Central memory CD8-positive, alpha-beta T cell (primary cell): ENCODE data around the gene VSIR.
A peak's percentile ranks its signal among the peaks of the same experiment; 100 is the strongest.

Experiments
- ATAC-seq: fragments of 150-1000 bp; cut with Tn5 transposase; replicated peaks from 2 replicates; pipeline ENCODE4 v1.10.0; 2022; ENCODE audit warnings: mild to moderate bottlenecking, moderate FRiP score, moderate number of reproducible peaks; ENCODE audit not compliant: poor library complexity, severe bottlenecking; ENCODE audit errors: extremely low read depth
- DNase-seq, 2 donors: peaks; one replicate each; pipeline ENCODE4 v3.0.0; 2021; ENCODE audit warnings: low spot score in 2 of 2
- H3K27ac Mint-ChIP-seq: one replicate; pipeline ENCODE4 v1.8.0; 2022; ENCODE audit warnings: low read depth, mild to moderate bottlenecking, moderate library complexity, mixed read lengths
- H3K27me3 Mint-ChIP-seq: one replicate; pipeline ENCODE4 v1.8.0; 2022; ENCODE audit warnings: mixed read lengths
- H3K36me3 Mint-ChIP-seq: one replicate; pipeline ENCODE4 v1.8.0; 2022; ENCODE audit warnings: mild to moderate bottlenecking, moderate library complexity, mixed read lengths; ENCODE audit not compliant: insufficient read depth
- H3K4me1 Mint-ChIP-seq: one replicate; pipeline ENCODE4 v1.8.0; 2022; ENCODE audit warnings: mixed read lengths
- H3K4me3 Mint-ChIP-seq: one replicate; pipeline ENCODE4 v1.8.0; 2022; ENCODE audit warnings: mild to moderate bottlenecking, moderate library complexity, mixed read lengths
- H3K9me3 Mint-ChIP-seq: one replicate; pipeline ENCODE4 v1.8.0; 2022; ENCODE audit warnings: mixed read lengths

VSIR gene

DNA sequence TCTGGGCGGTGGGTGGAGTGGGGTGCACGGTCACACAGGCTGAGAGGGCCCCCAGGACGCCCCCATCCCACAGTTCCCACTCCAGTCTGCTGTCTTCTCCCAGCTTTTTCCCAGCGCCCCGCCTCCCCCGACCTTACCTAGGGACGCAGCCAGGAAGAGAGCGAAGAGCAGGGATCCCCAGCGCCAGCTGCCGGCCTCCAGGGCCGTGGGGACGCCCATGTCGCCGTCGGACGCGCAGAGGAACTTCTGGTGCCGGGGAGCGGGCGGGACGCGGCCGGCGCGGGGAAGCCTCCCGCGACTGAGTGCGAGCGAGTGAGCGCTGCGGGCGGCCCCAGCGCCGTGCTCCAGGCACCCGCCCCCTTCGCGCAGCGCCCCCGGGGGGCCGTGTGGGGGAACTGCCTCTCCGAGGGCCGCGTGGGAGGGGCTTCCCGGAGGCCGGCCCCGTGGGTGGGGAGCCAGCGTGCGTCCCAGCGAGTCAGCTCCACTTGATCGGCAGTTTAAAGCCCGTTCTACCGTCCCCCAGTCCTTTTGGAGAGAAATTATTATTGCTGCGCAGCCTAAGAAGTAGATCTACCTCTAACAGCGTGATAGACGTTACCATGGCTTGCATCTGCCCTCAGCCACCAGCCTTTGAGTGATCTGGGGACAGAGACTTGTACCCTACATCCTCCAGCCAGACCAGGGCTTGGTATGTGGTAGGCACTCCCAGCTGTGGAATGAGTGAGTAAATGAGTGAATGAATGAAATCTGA lies at the start of gene VSIR:
TSS of gene VSIR (minus strand) at position 300 of the 751 bp plus-strand sequence. CDS start at position 219, 81 bp downstream.
- ATAC-seq (peak; percentile 69), DNase-seq (peak; percentile 96 to 98)
- H3K27ac Mint-ChIP-seq = peak within 1 kb of the TSS; percentile 77
- no peaks in the 10 kb centered on the region for H3K9me3 Mint-ChIP-seq
- peaks cover 59% of the 10 kb centered on the region for H3K4me1 Mint-ChIP-seq
- H3K36me3 Mint-ChIP-seq = peaks cover 21% of the 10 kb centered on the region
- no peaks in the 10 kb centered on the region for H3K27me3 Mint-ChIP-seq
- H3K4me3 Mint-ChIP-seq = peak within 1 kb of the TSS; percentile 89

DNA sequence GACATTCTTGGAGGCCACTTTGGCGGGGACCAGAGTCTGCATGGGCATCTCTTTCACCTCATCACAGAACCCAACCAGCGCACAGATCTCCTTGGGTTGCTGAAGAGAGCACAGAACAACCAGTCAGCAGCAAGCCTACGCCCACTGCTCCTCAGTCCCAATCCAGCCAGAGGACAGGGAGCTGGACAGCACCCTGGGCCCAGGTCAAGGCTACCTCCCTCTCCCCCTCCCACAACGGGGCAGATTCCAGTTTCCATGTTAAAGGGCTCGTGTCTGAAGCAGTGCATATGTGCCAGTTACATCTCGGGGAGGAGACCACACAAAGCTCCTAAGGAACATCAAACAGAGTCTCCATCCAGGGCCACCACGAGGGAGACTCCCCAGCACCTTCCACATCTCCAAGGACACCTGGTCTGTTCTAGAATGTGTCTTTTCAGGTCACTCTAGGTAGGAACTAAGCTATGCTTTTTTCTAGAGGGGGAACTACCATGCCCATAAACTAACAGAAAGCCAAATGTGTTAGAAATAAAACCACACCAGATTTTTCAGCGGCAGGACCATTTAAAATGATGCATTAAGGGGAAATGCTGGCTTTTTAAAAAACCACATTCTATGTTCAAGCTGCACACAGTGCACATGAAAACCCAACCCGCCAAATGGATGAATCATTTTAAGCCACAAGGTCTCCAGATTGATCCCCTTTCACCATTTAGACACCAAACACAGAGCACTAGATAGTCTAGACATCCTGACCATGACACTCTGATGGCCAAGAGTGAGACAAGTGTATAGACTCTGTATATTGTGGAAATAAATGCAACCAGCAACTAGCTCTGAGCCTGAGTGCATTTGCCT lies 48.8 kb upstream of the VSIR start:
- peak; percentile 82 for ATAC-seq
- H3K27me3 Mint-ChIP-seq = no peaks in the 10 kb centered on the region
- no peaks in the 10 kb centered on the region for H3K9me3 Mint-ChIP-seq
- peaks cover 14% of the 10 kb centered on the region for H3K4me1 Mint-ChIP-seq
- peak overlapping the region; percentile 62 for H3K27ac Mint-ChIP-seq
- H3K4me3 Mint-ChIP-seq = no peak overlapping the region
- DNase-seq = no peak
- peaks cover 50% of the 10 kb centered on the region for H3K36me3 Mint-ChIP-seq

- ATAC-seq (no peak), DNase-seq (no peak)
- no peaks in the 10 kb centered on the region for H3K9me3 Mint-ChIP-seq
- H3K27ac Mint-ChIP-seq = peak overlapping the region; percentile 62
- peaks cover 45% of the 10 kb centered on the region for H3K36me3 Mint-ChIP-seq
- H3K4me3 Mint-ChIP-seq = no peak overlapping the region
- no peaks in the 10 kb centered on the region for H3K27me3 Mint-ChIP-seq
- H3K4me1 Mint-ChIP-seq = peaks cover 14% of the 10 kb centered on the region
Observed at GRCh38 chr10:71820966-71821365, 47.6 kb upstream of the VSIR start.

DNA sequence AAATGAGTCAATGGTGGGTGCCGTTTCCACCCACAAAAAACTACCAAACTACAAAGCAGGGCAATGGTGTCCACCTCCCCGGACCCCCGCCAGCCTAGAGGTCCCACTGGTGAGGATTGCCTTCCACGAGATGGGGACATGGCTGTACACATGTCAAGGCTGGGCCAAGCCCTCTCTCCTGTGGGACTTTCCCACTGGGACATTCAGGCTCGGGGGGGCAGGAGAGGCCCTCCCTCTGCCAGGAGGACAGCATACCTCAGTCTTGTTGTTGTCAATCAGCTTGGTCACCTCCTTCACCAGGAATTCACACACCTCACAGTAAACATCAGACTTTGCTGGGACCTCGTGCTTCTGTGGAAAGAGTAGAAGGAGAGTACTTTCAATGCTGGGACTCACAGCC lies 46.7 kb upstream of the VSIR start:
- DNase-seq = no peak
- H3K4me1 Mint-ChIP-seq = peaks cover 14% of the 10 kb centered on the region
- H3K4me3 Mint-ChIP-seq = no peak overlapping the region
- no peaks in the 10 kb centered on the region for H3K9me3 Mint-ChIP-seq
- ATAC-seq = no peak
- peaks cover 39% of the 10 kb centered on the region for H3K36me3 Mint-ChIP-seq
- H3K27ac Mint-ChIP-seq = no peak overlapping the region
- H3K27me3 Mint-ChIP-seq = no peaks in the 10 kb centered on the region

- Mint-ChIP-seq H3K4me1 (peaks cover 14% of the 10 kb centered on the region), H3K27ac (no peak overlapping the region), H3K9me3 (no peaks in the 10 kb centered on the region), H3K4me3 (no peak overlapping the region), H3K36me3 (peaks cover 39% of the 10 kb centered on the region), H3K27me3 (no peaks in the 10 kb centered on the region)
- DNase-seq = no peak
- ATAC-seq = no peak
Observed at GRCh38 chr10:71819441-71819861, 46.1 kb upstream of the VSIR start.

DNA sequence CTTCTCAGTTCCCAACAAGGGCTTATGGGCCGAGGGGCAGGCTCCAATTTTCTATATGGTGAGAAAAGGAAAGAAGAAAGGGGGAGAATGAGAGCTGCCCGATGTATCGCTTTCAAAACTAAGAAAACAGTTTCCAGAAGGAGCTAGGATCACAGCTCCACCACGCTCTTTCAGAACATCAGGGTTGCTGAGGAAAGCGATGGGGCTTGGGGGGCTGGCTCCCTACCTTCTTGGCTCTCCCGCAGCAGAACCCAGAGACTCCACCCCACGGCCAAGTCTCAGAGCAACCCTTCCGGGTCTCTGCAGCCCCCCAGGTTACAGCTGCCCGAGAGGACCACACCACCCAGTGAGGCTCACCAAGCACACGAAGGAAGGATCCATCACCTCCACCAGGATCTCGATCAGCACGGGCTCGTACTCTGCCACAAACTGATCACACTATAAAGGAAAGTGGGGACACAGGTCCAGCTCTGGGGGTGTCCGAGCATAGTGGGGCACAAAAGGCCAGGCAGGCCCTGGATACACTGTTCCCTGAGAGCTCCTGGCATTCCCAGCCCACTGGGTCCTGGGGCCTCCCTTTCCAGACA lies 45.4 kb upstream of the VSIR start:
- ATAC-seq = no peak
- H3K9me3 Mint-ChIP-seq = no peaks in the 10 kb centered on the region
- no peak for DNase-seq
- H3K4me3 Mint-ChIP-seq = no peak overlapping the region
- H3K4me1 Mint-ChIP-seq = peaks cover 14% of the 10 kb centered on the region
- peaks cover 37% of the 10 kb centered on the region for H3K36me3 Mint-ChIP-seq
- no peaks in the 10 kb centered on the region for H3K27me3 Mint-ChIP-seq
- H3K27ac Mint-ChIP-seq = no peak overlapping the region

DNA sequence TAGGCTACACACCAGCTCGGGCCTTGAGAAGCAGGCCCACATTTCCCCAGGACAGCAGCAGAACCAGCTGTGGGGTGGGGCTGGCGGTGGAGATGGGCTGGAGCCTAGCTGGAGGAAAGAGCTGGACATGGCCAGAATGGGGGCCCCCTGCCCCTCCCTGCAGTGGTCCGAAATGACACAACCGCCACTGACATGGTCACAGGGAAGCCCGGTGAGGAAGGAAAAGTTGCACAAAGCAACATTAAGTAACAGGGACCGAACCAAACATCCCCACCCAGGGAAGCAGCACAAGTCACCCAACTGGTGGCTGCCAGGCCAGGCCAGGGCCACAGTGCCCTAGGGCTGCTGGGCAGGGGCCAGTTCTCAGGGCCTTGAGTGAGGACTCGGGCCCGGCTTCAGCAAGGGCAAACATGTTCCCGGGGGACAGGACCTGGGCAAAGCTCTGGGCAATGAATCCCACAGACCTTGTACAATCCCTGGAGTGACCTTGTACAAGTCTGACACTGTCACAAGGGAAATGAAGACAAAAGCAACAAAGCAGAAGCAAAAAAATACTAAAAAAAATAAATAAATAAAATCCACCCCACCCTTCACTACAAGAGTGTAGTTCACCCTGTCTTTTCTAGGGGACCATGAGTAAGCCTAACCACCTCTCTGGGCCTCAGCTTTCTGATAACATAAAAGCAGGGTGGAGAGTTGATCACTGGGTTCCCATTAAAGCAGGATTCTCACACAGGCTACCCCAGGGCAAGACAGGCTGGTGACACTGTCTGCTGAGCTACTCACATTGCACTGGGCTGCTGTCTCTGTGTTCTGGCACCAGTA lies 44.7 kb upstream of the VSIR start:
- Mint-ChIP-seq H3K4me3 (no peak overlapping the region), H3K36me3 (peaks cover 33% of the 10 kb centered on the region), H3K4me1 (peaks cover 14% of the 10 kb centered on the region), H3K9me3 (no peaks in the 10 kb centered on the region), H3K27me3 (no peaks in the 10 kb centered on the region), H3K27ac (no peak overlapping the region)
- ATAC-seq (no peak), DNase-seq (no peak)

GRCh38 chr10:71816936-71817618 lies 43.8 kb upstream of the VSIR start:
- Mint-ChIP-seq H3K4me3 (no peak overlapping the region), H3K27ac (no peak overlapping the region), H3K36me3 (peaks cover 33% of the 10 kb centered on the region), H3K27me3 (no peaks in the 10 kb centered on the region), H3K9me3 (no peaks in the 10 kb centered on the region), H3K4me1 (peaks cover 7% of the 10 kb centered on the region)
- no peak for DNase-seq
- ATAC-seq = no peak

- Mint-ChIP-seq H3K9me3 (no peaks in the 10 kb centered on the region), H3K27me3 (no peaks in the 10 kb centered on the region), H3K4me3 (no peak overlapping the region), H3K27ac (no peak overlapping the region), H3K36me3 (peaks cover 33% of the 10 kb centered on the region), H3K4me1 (peaks cover under 1% of the 10 kb centered on the region)
- ATAC-seq (no peak), DNase-seq (no peak)
Observed at GRCh38 chr10:71816421-71816851, 43.1 kb upstream of the VSIR start.

DNA sequence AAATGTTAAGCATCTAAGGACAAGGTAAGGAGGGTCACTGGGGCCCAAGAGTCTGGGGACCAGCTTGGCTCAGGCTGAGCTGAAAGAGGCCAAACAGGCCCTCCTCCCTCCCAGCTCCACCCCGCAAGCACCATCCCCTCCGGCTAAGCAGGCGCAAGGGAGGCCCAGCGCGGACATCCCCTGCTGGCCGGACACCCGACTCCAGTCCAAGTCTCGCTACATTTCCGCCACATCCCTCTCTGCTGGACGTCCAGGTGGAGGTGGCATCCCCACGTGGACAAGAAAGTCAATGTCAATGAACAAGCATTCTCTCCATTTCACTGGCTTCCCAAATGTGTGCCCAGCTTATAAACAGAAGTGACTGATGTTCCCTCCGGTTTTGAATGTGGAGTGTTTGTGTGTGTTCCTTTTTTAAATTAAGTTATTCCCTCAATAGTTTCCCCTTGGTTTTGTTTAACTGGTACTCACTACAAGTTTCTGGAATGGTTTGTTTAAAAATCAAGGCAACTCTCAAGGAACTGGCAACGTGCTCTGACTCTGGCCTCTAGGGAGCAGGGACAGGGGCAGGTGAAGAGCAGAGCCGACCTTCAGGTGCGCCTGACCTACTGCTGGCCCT lies 42.3 kb upstream of the VSIR start:
- no peaks in the 10 kb centered on the region for H3K9me3 Mint-ChIP-seq
- no peak overlapping the region for H3K27ac Mint-ChIP-seq
- DNase-seq = no peak
- no peaks in the 10 kb centered on the region for H3K27me3 Mint-ChIP-seq
- no peaks in the 10 kb centered on the region for H3K4me1 Mint-ChIP-seq
- H3K36me3 Mint-ChIP-seq = peaks cover 28% of the 10 kb centered on the region
- H3K4me3 Mint-ChIP-seq = no peak overlapping the region
- ATAC-seq = no peak

DNA sequence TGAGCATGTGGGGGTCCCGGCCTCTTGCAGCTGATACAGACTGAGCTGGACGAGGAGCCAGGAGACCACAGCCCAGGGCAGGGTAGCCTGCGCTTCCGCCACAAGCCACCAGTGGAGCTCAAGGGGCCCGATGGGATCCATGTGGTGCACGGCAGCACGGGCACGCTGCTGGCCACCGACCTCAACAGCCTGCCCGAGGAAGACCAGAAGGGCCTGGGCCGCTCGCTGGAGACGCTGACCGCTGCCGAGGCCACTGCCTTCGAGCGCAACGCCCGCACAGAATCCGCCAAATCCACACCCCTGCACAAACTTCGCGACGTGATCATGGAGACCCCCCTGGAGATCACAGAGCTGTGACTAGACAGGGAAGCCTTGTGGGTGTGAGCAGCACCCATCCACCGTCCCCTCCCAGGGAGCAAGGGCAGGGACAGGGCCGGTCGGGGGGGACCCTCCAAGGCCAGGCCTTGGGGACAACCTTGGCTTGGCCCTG lies 41.6 kb upstream of the VSIR start:
- Mint-ChIP-seq H3K4me3 (no peak overlapping the region), H3K36me3 (peaks cover 23% of the 10 kb centered on the region), H3K4me1 (no peaks in the 10 kb centered on the region), H3K27ac (no peak overlapping the region), H3K27me3 (no peaks in the 10 kb centered on the region), H3K9me3 (no peaks in the 10 kb centered on the region)
- DNase-seq (no peak), ATAC-seq (no peak)
